HG02885 (cell line): ENCODE results near the gene ADD1.

Experiments used
- ATAC-seq: cut with Tn5 transposase; IDR thresholded peaks from one replicate; pipeline ENCODE4 v1.9.1; 2021; ENCODE audit warnings: mild to moderate bottlenecking; ENCODE audit not compliant: unreplicated experiment, poor library complexity

The ADD1 gene

GRCh38 chr4:2873329-2873728, 29.7 kb downstream of the ADD1 start:
- no peak for ATAC-seq

- ATAC-seq: no peak
Measured at GRCh38 chr4:2874861-2875260, 31.2 kb downstream of the ADD1 start.

DNA sequence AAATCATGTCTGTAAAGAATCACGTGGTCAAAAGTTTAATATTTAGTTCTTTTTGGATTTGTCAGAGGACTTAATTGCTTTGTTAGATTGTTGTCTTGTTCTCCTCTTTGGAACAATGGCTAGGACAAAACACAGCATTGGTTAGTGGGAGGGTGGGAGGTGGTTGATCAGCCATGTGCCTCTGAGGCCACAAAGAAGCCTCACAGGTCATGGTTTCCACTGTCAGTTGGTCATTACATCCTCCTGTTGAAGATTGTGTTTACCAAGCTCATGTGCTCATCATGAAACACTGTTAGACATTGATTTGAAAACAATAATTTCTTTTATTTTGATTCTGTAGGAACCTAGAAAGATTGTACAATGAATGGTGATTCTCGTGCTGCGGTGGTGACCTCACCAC, 31.9 kb downstream of the ADD1 start:
- ATAC-seq: no peak

- ATAC-seq: no peak
Measured at GRCh38 chr4:2878346-2878745, 34.7 kb downstream of the ADD1 start.

DNA sequence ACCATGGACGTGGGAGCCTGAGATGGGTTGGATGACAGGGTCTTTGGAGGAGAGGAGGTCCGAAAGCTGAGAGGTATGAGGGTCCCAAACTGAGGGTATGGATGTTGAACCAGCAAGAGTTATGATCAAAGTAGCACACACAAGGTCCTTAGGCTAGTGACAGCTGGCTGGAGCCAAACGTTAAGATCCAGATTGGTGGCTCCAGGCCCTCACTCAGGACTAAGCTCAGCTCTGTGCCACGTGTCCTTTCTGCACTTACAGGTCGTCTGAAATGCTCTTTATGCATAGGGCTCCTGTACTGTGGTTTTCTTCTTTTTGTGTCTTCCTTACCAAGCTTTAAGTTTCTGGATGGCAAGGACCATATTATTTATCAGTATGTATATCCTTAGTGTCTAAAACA, 35.4 kb downstream of the ADD1 start:
- ATAC-seq: no peak

DNA sequence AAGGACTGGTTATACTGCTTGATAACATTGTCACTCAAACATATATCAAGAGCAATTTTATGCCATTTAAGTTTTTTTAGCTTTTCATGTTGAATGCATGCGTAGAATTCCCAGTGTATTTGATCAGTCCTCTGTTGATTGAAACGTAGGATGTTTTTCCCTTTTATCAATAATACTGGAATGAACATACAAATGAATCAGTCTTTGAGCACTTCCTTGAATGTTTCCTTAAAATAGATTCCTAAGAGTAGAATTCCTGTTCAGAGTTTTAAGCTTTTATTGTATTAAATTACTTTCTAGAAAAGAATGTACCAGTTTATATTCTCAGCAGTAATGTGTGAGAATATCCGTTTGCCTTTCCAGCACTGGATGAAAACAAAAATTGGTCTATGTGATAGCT, 37.8 kb downstream of the ADD1 start:
- ATAC-seq: no peak

- no peak for ATAC-seq
Measured at GRCh38 chr4:2882341-2882740, 38.7 kb downstream of the ADD1 start.

DNA sequence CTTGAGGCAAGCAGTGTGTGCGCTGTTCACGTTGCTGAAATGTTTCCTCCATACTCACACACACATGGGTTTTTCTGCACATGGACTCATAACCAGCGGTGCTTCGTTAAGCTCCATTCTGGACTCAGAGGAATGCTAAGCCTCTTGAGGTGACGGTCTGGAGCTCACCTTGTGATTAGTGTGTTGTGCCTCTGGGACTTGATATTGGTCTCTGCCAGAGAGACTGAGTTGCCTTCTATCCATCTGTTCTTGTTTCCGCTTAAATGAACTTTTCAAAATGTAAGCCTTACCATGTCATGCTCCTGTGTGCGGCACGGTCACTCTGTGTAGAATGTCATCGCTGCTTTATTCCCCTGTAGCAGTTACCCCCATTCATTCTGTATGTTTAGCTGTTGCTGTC, 42.5 kb downstream of the ADD1 start:
- ATAC-seq: no peak

DNA sequence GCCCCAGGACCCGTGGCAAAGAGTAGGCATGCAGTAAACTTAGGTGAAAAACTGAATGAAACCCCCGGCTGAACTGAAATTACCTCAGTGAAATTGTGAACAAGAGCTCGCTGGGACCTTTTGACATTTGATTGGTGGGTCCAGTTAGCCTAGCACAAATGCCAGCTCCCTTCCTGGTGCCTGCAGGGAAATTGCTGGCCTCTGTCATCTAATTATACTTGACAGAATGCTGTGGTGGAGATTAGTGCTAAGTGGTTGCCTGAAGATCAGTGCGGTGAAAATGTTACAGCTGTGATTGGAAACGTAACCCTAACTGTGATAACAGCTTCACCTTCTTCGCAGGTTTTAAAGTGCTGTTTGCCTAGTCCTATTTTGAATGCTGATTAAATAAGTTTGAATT, 43.0 kb downstream of the ADD1 start:
- ATAC-seq: no peak

DNA sequence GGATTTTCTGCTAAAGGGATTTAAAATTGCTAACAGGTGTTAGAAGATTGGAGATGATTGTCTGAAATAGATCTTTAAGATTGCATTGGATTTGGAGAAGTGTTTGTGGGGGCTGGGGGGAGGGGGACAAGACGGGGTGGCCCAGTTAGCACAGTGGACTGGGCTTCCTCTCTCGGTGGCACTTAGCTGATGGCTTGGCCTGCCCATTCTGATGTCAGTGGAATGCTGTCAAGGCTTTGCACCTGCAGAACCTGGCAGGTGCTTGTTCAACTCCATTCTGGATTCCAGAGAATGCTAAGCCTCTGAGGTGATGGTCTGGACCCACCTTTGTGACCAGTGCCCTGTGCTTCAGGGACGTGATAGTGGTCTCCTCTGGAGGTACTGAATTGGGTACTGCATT, 43.7 kb downstream of the ADD1 start:
- no peak for ATAC-seq

DNA sequence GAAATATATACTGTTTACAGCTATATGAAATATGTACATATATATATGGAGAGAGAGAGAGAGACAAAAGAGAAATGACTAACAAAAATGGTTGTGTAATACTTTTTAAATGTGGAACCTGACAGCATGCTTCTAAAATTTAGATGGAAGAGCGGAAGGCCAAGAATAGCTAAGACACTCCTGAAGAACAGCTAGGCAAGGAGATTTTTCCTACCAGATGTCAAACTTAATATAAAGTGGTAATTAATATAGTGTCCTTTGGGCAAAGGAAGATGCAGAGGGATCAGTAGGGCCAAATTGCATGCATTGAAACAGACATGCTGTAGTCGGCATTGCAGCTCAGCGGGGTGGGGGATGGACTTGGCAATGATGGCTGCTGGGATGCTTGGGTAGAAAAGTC, 45.2 kb downstream of the ADD1 start:
- no peak for ATAC-seq

DNA sequence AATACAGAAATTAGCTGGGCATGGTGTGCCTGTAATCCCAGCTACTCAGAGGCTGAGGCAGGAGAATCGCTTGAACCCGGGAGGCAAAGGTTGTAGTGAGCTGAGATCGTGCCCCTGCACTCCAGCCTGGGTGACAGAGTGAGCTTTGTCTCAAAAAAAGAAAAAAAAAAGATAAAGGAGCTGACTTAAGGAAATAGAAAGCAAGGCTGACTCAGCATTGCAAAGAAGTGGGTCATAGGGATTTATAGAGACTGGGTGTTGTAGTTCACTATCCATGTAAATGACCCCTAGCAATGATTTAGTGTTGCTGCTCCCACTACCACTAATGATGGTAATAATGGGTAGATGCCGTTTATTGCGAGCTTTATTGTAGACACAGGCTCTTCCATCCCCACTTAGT, 47.6 kb downstream of the ADD1 start:
- no peak for ATAC-seq

DNA sequence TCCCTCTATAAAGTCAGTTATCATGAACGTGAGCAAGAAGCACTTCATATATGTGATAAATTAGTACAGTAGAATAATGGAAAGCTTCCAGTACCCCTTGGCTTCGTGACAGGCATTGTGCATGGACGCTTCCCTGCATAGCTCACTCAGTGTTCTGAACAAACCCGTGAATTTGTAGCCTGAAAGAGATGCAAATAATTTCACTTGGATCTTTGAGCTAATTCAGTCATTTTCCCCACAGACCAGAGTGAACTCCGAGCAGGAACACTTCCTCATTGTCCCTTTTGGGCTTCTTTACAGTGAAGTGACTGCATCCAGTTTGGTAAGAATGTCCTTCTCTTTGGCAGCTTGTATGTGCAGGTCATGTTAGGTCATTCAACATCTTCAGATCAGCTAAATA, 50.1 kb downstream of the ADD1 start:
- ATAC-seq: no peak

DNA sequence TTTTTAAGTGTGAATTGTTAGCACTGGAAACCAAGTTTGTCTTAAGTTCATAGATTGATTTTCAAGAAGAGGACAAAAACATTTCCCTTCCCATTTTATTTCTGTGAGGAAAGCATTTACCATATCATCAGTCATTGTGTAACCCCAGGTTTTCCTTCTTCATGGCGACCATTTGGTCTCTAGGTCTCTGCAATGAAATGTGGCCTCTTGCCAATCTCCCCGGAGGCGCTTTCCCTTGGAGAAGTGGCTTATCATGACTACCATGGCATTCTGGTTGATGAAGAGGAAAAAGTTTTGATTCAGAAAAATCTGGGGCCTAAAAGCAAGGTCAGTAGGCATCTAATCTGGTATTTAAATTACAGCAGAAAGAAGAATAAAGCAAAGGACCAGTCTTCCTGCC, 54.4 kb downstream of the ADD1 start:
- ATAC-seq: no peak

GRCh38 chr4:2900741-2901140, 57.1 kb downstream of the ADD1 start:
- no peak for ATAC-seq

GRCh38 chr4:2901186-2901585, 57.5 kb downstream of the ADD1 start:
- ATAC-seq: no peak

GRCh38 chr4:2902126-2902525, 58.5 kb downstream of the ADD1 start:
- no peak for ATAC-seq

DNA sequence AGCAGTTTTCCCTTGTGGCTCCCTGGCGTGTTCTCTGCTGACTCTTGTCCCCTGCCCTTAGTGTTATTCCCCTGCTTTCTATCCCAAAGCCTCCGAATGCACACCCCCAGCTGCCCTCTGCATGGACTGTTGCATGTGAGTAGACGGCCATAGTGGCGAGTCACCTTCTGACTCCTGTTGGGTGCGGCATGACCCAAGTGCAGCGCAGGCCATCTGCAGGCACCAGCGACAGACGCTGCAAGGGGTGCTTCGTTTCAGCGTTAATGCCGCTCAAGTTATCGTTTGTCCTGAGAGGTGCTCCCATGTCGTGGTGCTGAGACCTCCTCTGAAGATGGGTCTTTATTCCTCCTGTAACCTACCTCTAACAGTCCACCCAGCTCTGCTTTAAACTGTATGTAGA, 61.9 kb downstream of the ADD1 start:
- ATAC-seq: no peak

DNA sequence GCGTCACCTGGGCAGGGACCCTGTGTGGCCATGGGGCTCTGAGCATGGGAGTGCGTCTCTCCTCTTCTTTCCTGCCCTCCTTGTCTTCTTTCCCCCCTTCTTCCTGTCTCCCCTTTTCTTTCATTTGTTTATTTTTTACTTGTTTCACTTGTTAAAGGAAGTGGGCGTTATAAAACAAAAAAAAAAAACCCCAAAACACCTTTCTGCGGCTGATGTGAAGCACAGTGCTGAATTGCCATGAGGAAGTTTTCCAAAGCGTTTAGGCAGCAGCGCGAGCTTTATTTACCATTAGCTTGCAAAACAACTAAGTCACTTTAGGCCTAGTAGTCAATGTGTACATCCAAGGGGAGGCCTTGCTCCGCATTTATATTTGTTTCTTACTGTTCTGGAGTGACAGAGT, 62.6 kb downstream of the ADD1 start:
- ATAC-seq: no peak

DNA sequence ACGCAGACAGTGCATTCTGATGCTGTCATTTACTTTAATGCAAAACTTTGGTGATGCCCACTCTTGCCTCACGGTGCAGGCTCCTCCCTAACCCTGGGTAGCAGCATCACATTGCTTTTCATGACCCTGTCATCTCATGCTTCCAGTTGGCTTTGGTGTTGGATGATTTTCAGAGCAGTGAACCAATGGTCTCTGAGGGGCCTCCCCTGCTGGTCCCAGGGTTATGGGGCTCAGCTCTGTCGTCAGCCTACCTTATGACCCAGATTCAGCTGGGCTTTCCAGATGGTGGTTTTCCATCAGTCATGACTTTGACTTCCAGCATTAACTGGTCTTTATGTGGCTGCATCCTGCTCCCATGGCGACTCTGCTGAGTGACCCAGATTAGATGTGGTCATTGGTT, 63.6 kb downstream of the ADD1 start:
- ATAC-seq: no peak

GRCh38 chr4:2907706-2908293, 64.2 kb downstream of the ADD1 start:
- ATAC-seq: no peak

DNA sequence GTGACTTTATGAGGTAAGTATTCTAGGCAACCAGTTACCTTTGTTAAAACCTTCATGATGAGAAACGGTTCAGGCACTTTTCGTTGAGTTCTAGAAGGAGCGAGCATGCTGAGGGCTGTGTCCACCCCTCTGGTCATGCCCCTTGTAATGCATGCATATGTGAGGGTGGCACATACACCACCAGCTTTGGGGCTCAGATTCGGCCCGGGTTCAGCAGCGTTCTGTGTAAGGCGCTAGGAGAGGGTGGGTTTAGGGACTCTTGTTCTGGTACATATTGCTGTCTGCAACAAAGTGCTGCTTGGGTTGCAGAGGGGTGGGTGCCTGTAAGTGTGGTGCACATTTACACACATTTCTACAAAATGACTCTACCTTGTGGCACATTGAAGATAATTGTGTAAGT, 65.0 kb downstream of the ADD1 start:
- no peak for ATAC-seq

GRCh38 chr4:2909583-2909982, 65.9 kb downstream of the ADD1 start:
- ATAC-seq: no peak
